CD4-positive, CD25-positive, alpha-beta regulatory T cell (primary cell): ENCODE results near the gene SCUBE1. TPM values are rescaled to one million over a fixed set of nuclear protein-coding genes. Genes with fewer than 3 reads are reported as not detected.

Source experiments
- ATAC-seq, 2 donors: fragments of 150-1000 bp; cut with Tn5 transposase; one replicate each; pipeline ENCODE4 v1.10.0; 2021; ENCODE audit warnings: low read depth in 2 of 2, moderate number of reproducible peaks in 2 of 2, moderate library complexity in 1 of 2
- DNase-seq, 3 donors: peaks; one replicate each; pipeline versions ENCODE4 v3.0.0 to v3.0.0-alpha.2; 2012 to 2022; ENCODE audit warnings: mixed read lengths in 1 of 3
- H3K27ac ChIP-seq: one replicate; pipeline ENCODE4 v1.7.0; 2013; ENCODE audit warnings: mild to moderate bottlenecking, low read length; ENCODE audit not compliant: insufficient read depth, poor library complexity, severe bottlenecking
- H3K27me3 ChIP-seq: one replicate; pipeline ENCODE4 v1.7.0; 2013; ENCODE audit warnings: low read length; ENCODE audit not compliant: control insufficient read depth, insufficient read depth
- H3K36me3 ChIP-seq: one replicate; pipeline ENCODE4 v1.7.0; 2013; ENCODE audit warnings: mild to moderate bottlenecking, low read length, moderate library complexity; ENCODE audit not compliant: control insufficient read depth, insufficient read depth
- H3K4me1 ChIP-seq: 2 replicates; pipeline ENCODE4 v1.7.0; 2013; ENCODE audit warnings: mild to moderate bottlenecking, low read length; ENCODE audit not compliant: insufficient read depth, control insufficient read depth, poor library complexity, severe bottlenecking
- H3K4me3 ChIP-seq: one replicate; pipeline ENCODE4 v1.7.0; 2013; ENCODE audit warnings: low read depth, mild to moderate bottlenecking, low read length, moderate library complexity
- H3K9me3 ChIP-seq, 2 experiments: 1 replicate in 1 of 2; 2 replicates in 1 of 2; pipeline ENCODE4 v1.7.0; 2013; ENCODE audit warnings: low read length in 2 of 2, mild to moderate bottlenecking in 1 of 2, moderate library complexity in 1 of 2; ENCODE audit not compliant: control insufficient read depth in 2 of 2
- H3K27ac Mint-ChIP-seq, 3 donors: one replicate each; pipeline ENCODE4 v1.8.0; 2020 to 2022; ENCODE audit warnings: mild to moderate bottlenecking in 3 of 3, mixed read lengths in 3 of 3, moderate library complexity in 2 of 3
- H3K27me3 Mint-ChIP-seq: one replicate; pipeline ENCODE4 v1.8.0; 2022; ENCODE audit warnings: mild to moderate bottlenecking, mixed read lengths
- H3K36me3 Mint-ChIP-seq: one replicate; pipeline ENCODE4 v1.8.0; 2020; ENCODE audit warnings: mixed read lengths
- H3K4me1 Mint-ChIP-seq, 4 donors: one replicate each; pipeline ENCODE4 v1.8.0; 2020 to 2022; ENCODE audit warnings: mixed read lengths in 4 of 4, mild to moderate bottlenecking in 1 of 4
- H3K4me3 Mint-ChIP-seq, 4 donors: one replicate each; pipeline ENCODE4 v1.8.0; 2020 to 2022; ENCODE audit warnings: mild to moderate bottlenecking in 4 of 4, mixed read lengths in 4 of 4, moderate library complexity in 3 of 4
- H3K9me3 Mint-ChIP-seq, 7 donors: one replicate each; pipeline ENCODE4 v1.8.0; 2020 to 2022; ENCODE audit warnings: mixed read lengths in 7 of 7, mild to moderate bottlenecking in 3 of 7, moderate library complexity in 2 of 7
- polyA plus RNA-seq, 4 donors: library from polyadenylated mRNA; unstranded; fragments of 300-500 nt; fragmentation: Illumina TruSeq; gene quantifications; one replicate each; pipeline ENCODE4 v1.2.3, GENCODE V29; 2021
- total RNA-seq: library from RNA; stranded (reverse); gene quantifications from one replicate; pipeline ENCODE4 v1.2.3, GENCODE V29; 2022

SCUBE1 gene
- total and polyA plus RNA-seq, 5 donors from 2014 or later = 0.74 TPM; not detected in 4

DNA sequence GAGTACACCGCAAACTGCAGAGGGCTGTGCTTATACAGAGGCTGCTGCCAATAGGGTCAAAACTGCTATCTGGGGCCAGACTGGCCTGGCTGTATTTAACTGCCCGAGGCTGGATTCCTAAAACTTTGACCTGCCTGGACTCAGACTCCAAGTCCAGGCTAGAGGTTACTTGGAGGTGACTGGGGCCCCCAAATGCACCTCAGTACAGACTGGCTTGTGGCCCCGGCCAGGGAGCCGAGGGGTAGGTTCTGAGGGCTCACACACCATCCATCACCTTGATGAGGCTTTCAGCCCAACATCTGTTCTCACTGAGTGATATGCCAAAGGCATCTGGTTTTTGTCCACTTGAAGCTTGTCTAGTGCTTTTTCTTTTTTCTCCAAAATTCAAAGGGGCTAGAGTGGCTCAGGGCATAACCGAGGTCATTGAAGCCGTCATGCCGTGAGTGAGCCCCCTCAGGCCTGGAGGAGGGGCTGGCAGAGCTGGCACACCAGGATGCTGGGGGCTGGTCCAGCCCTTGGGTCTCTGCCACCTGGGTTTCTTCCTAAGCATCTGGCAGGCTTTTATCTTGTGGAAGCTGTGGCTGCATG, 103.9 kb downstream of the SCUBE1 start:
- H3K27ac Mint-ChIP-seq = no peak overlapping the region
- no peaks in the 10 kb centered on the region for H3K27me3 ChIP-seq
- DNase-seq (no peak), ATAC-seq (no peak)
- H3K36me3 ChIP-seq = no peaks in the 10 kb centered on the region
- no peak overlapping the region for H3K27ac ChIP-seq
- H3K9me3 Mint-ChIP-seq = no peaks in the 10 kb centered on the region
- no peaks in the 10 kb centered on the region for H3K9me3 ChIP-seq
- H3K4me1 Mint-ChIP-seq = peaks cover 0 to 1% (median 0%) of the 10 kb centered on the region in 4 donors
- H3K36me3 Mint-ChIP-seq = no peaks in the 10 kb centered on the region
- no peak overlapping the region for H3K4me3 Mint-ChIP-seq
- H3K4me3 ChIP-seq = no peak overlapping the region
- H3K27me3 Mint-ChIP-seq = peaks cover 4% of the 10 kb centered on the region
- no peaks in the 10 kb centered on the region for H3K4me1 ChIP-seq

DNA sequence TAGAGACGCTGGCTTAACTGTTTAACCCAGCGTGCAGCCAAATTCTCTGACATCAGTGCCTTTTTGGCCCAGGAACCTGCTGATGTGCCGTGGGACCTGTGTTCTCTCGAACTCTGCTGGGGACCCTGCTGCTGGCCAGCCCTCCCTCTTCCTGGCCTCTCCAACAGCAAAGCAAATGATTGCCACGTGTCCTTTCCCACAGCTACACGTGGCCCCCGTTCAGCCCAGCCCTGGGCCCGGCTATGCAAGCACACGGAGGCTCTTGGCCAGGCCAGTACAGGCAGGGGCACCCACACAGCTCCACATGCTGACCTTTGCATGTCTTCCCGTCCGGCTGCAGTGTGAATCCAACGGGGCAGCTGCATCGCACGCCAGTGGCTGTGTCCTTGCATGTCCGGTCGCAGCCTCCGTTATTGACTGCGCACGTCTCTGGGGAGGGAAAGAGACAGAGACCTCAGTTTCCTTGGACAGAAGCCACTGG, 104.6 kb downstream of the SCUBE1 start:
- Mint-ChIP-seq H3K27me3 (peaks cover 8% of the 10 kb centered on the region), H3K36me3 (no peaks in the 10 kb centered on the region), H3K4me3 (no peak overlapping the region), H3K27ac (no peak overlapping the region), H3K9me3 (no peaks in the 10 kb centered on the region), H3K4me1 (peaks cover 0 to 1% (median 0%) of the 10 kb centered on the region in 4 donors)
- H3K27ac ChIP-seq = no peak overlapping the region
- ATAC-seq (no peak), DNase-seq (no peak)
- H3K4me1 ChIP-seq = no peaks in the 10 kb centered on the region
- no peak overlapping the region for H3K4me3 ChIP-seq
- no peaks in the 10 kb centered on the region for H3K27me3 ChIP-seq
- H3K9me3 ChIP-seq = no peaks in the 10 kb centered on the region
- H3K36me3 ChIP-seq = no peaks in the 10 kb centered on the region

DNA sequence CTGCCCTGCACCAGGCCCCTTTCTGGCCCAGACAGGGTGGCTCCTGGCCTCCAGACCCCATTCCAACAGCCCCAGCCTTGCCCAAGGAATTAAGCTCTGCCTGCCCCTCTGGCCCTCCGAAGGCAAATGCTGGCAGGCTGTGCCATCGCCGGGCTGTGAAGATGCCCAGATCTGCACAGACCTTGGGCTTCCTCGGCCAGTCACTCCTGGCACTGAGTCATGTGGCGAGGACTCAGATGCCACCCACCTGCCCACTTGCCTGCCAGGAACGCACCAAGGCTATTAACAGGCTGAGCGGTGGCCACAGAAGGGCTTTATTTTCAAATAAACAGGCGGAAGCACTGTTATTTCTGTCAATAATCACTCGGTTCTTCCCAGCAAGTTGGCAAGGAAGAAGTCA, 105.9 kb downstream of the SCUBE1 start:
- Histone ChIP-seq H3K4me3 (no peak overlapping the region), H3K9me3 (no peaks in the 10 kb centered on the region), H3K27me3 (no peaks in the 10 kb centered on the region), H3K27ac (no peak overlapping the region), H3K36me3 (no peaks in the 10 kb centered on the region), H3K4me1 (no peaks in the 10 kb centered on the region)
- ATAC-seq (no peak), DNase-seq (no peak)
- Mint-ChIP-seq H3K4me1 (peaks cover 0 to 1% (median 0%) of the 10 kb centered on the region in 4 donors), H3K4me3 (no peak overlapping the region), H3K27ac (no peak overlapping the region), H3K36me3 (no peaks in the 10 kb centered on the region), H3K9me3 (no peaks in the 10 kb centered on the region), H3K27me3 (peaks cover 10% of the 10 kb centered on the region)

DNA sequence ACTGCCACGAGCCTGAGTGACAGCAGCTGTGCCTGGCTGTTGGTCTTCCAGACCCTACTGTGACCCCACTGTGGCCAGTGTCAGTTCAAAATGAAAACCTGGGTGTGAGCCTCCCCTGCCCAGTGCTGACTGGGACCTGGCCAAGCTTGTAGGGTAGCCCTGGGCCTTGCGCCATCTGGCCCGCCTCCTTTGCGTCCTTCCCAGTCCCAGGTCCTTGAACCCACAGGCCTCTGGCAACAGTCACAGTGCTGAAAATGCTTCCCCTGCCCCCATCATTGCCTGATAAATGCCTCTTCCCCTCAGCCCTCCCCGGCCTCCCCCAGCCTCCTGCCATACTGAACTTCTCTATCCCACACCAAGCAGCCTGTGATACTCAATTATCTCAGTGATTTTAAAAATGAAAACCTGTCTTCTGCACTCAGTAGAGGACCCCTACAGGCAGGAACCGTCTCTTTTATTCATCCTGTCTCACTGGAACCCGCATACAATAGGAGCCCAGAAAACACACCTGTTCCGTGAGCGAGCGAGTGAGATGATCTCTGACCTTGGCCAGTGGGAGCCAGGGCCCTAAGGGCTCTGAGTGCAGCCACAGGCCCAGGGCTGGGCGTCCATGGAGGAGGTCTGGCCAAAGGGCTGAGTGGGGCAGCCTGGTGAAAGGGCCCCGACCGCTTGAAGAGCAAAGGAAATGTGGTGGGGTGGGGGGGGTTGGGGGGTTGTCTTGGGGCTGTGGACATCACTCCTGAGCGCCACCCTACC, 106.6 kb downstream of the SCUBE1 start:
- H3K27ac Mint-ChIP-seq = no peak overlapping the region
- no peak overlapping the region for H3K4me3 Mint-ChIP-seq
- H3K4me1 Mint-ChIP-seq = peaks cover 0 to 1% (median 0%) of the 10 kb centered on the region in 4 donors
- H3K27me3 Mint-ChIP-seq = peaks cover 10% of the 10 kb centered on the region
- H3K9me3 Mint-ChIP-seq = no peaks in the 10 kb centered on the region
- ATAC-seq (no peak), DNase-seq (no peak)
- no peaks in the 10 kb centered on the region for H3K4me1 ChIP-seq
- no peak overlapping the region for H3K4me3 ChIP-seq
- H3K36me3 Mint-ChIP-seq = no peaks in the 10 kb centered on the region
- H3K36me3 ChIP-seq = no peaks in the 10 kb centered on the region
- no peak overlapping the region for H3K27ac ChIP-seq
- no peaks in the 10 kb centered on the region for H3K27me3 ChIP-seq
- H3K9me3 ChIP-seq = no peaks in the 10 kb centered on the region

DNA sequence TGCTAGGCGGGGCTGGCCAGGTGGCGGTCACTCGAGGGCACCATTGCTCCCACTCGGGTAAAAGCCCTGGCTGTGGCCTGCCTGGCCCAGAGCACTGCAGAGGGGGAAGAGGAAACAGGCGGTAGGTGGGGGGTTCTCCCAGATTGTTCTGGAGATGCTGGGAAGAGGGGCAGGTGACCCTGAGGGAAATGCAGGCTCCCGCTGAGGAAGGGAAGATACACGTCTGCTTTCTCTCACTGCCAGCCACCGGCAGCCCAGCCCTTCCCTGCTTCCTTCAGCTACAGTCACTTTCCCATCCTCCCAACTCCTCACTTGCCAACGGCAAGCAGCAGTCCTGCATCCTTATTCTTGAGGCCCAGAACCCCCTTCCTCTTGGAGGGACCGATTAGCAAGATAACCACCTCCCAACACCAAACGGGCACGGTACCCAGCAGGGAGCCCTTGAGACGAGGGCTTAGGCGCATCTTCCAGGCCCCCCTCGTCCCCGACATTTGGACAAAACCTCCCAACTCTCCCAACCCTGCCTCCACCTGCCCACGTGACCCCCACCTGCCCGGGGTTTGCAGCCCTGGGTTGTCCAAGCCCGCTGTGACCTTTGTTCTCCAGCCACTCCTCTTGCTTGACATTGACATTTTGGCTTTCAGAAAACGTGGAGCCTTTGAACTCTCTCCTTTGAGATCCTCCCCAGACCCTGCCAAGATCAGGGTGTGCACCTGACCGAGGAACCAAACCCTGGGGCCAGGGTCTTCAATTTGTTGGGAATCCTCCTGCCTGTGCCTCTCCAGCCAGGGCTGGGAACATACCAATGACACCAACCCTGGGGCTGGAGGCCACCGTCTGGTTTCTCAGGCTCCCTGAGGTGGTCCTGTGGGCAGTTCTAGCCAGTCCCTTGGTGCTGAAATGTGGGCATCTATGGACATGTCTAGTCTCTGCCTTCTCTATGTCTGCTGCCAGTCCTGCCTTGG, 107.4 kb downstream of the SCUBE1 start:
- ATAC-seq (no peak), DNase-seq (no peak)
- H3K27ac ChIP-seq = no peak overlapping the region
- no peak overlapping the region for H3K4me3 ChIP-seq
- no peaks in the 10 kb centered on the region for H3K27me3 ChIP-seq
- peaks cover 5% of the 10 kb centered on the region for H3K4me1 ChIP-seq
- Mint-ChIP-seq H3K4me3 (no peak overlapping the region), H3K36me3 (no peaks in the 10 kb centered on the region), H3K9me3 (no peaks in the 10 kb centered on the region), H3K27ac (no peak overlapping the region), H3K4me1 (peaks cover 0 to 5% (median 3%) of the 10 kb centered on the region in 4 donors), H3K27me3 (peaks cover 10% of the 10 kb centered on the region)
- no peaks in the 10 kb centered on the region for H3K36me3 ChIP-seq
- no peaks in the 10 kb centered on the region for H3K9me3 ChIP-seq

DNA sequence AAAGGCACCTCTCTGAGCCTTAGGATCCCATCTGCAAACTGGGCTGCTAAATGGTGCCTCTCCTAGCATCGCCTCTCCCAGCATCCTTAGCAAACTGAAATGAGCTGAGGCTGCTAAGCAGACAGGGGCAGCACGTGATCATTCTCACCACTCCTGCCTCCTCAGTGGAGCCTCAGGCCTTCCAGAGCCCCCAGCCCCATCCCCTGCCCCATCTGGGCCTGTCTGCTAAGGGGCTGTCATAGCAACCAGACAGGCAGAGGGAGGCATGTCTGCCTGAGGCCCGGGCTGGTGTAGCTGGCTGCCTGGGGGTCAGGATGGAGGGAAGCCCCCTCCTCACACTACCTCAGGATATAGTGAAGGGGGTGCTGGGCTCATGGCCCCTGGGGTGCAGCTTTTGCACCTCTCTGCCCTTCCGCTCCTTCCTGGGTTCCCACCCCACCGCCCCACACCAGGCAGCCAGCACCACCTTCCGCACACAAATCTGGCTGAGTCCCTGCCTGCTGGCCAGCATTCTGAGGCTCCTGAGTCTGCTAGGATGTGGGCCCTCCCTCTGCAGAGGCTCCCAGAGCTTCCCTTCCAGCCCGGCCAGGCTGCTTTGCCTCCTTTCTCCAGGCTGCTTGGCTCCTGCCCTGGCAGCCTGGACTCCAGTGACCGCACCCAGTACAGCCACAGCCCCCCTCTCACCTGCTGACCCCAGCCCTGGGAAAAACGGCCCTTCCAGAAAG, 108.7 kb downstream of the SCUBE1 start:
- Mint-ChIP-seq H3K36me3 (no peaks in the 10 kb centered on the region), H3K9me3 (no peaks in the 10 kb centered on the region), H3K27ac (no peak overlapping the region), H3K4me3 (no peak overlapping the region), H3K27me3 (peaks cover 13% of the 10 kb centered on the region), H3K4me1 (peaks cover 0 to 5% (median 3%) of the 10 kb centered on the region in 4 donors)
- H3K4me1 ChIP-seq = peaks cover 5% of the 10 kb centered on the region
- no peaks in the 10 kb centered on the region for H3K9me3 ChIP-seq
- H3K27ac ChIP-seq = no peak overlapping the region
- DNase-seq (no peak), ATAC-seq (no peak)
- no peaks in the 10 kb centered on the region for H3K27me3 ChIP-seq
- no peak overlapping the region for H3K4me3 ChIP-seq
- H3K36me3 ChIP-seq = no peaks in the 10 kb centered on the region

DNA sequence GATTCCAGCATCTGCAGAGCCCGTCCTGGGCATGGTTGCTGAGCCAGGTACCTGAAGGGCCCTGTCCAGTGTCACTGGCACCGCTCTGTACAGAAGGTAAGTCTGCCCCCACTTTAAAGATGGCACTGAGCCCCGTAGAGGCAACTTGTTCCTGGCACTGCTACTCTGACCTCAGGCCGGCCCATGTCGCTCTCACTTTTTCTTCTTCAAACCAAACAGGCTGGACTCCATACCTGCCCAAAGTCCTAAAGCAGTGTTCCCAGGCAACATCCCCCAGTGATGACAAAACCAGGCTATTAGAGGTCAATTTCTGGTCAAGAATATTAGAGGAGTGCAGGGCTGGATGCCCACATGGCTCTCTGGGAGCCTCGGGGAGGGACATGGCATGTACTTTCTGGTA, 109.6 kb downstream of the SCUBE1 start:
- Histone ChIP-seq H3K9me3 (no peaks in the 10 kb centered on the region), H3K27ac (no peak overlapping the region), H3K36me3 (no peaks in the 10 kb centered on the region), H3K4me3 (no peak overlapping the region), H3K27me3 (no peaks in the 10 kb centered on the region), H3K4me1 (peaks cover 5% of the 10 kb centered on the region)
- peaks cover 13% of the 10 kb centered on the region for H3K27me3 Mint-ChIP-seq
- ATAC-seq (no peak), DNase-seq (no peak)
- no peak overlapping the region for H3K4me3 Mint-ChIP-seq
- no peaks in the 10 kb centered on the region for H3K9me3 Mint-ChIP-seq
- H3K27ac Mint-ChIP-seq = peak overlapping the region in 1 of 3 donors; percentile 64
- no peaks in the 10 kb centered on the region for H3K36me3 Mint-ChIP-seq
- peaks cover 0 to 5% (median 2%) of the 10 kb centered on the region in 4 donors for H3K4me1 Mint-ChIP-seq
